MM.1S (cell line): ENCODE results near the gene DIP2C.
"Not testable (repeated sequence)": the region's sequence is repeated elsewhere in the genome, so short reads cannot be mapped to it uniquely, and the experiment has no call there.

ENCODE experiments used
- DNase-seq: peaks from one replicate; pipeline ENCODE4 v3.0.0-alpha.2; 2015
- H2AFZ ChIP-seq: fragments of 300-600 bp; sonication (generic); 2 replicates; pipeline ENCODE4 v1.6.0; 2016; ENCODE audit warnings: antibody characterized with exemption, low read length
- H3F3A ChIP-seq: fragments of 300-600 bp; sonication (generic); 2 replicates; pipeline ENCODE4 v1.6.1; 2016; ENCODE audit warnings: mild to moderate bottlenecking, antibody characterized with exemption, low read length, moderate library complexity, mixed read lengths; ENCODE audit not compliant: insufficient read depth
- H3K27ac ChIP-seq: fragments of 300-600 bp; sonication (generic); 2 replicates; pipeline ENCODE4 v1.5.1; 2016; ENCODE audit warnings: mild to moderate bottlenecking, low read length
- H3K27me3 ChIP-seq: fragments of 300-600 bp; sonication (generic); replicated peaks from 2 replicates; pipeline ENCODE4 v1.6.0; 2016; ENCODE audit warnings: low read length; ENCODE audit not compliant: insufficient read depth
- H3K36me3 ChIP-seq: fragments of 300-600 bp; sonication (generic); replicated peaks from 2 replicates; pipeline ENCODE4 v1.6.1; 2016; ENCODE audit warnings: mild to moderate bottlenecking, low read length, mixed read lengths; ENCODE audit not compliant: insufficient read depth
- H3K4me1 ChIP-seq: fragments of 300-600 bp; sonication (generic); 2 replicates; pipeline ENCODE4 v1.6.1; 2016; ENCODE audit warnings: low read length, mixed read lengths
- H3K4me2 ChIP-seq: fragments of 300-600 bp; sonication (generic); 2 replicates; pipeline ENCODE4 v1.6.0; 2016; ENCODE audit warnings: low read depth, low read length
- H3K4me3 ChIP-seq: fragments of 300-600 bp; sonication (generic); 2 replicates; pipeline ENCODE4 v1.5.1; 2016; ENCODE audit warnings: low read length, mixed read lengths
- H3K79me2 ChIP-seq: fragments of 300-600 bp; sonication (generic); 2 replicates; pipeline ENCODE4 v1.6.1; 2016; ENCODE audit warnings: mixed run types, low read length, mixed read lengths
- H3K9ac ChIP-seq: fragments of 300-600 bp; sonication (generic); 2 replicates; pipeline ENCODE4 v1.6.1; 2016; ENCODE audit warnings: low read length, mixed read lengths
- H3K9me2 ChIP-seq: fragments of 300-600 bp; sonication (generic); replicated peaks from 2 replicates; pipeline ENCODE4 v1.6.1; 2016; ENCODE audit warnings: mild to moderate bottlenecking, low read length, mixed read lengths; ENCODE audit not compliant: insufficient read depth
- H3K9me3 ChIP-seq: fragments of 300-600 bp; sonication (generic); replicated peaks from 2 replicates; pipeline ENCODE4 v1.6.1; 2016; ENCODE audit warnings: mild to moderate bottlenecking, low read length, mixed read lengths; ENCODE audit not compliant: insufficient read depth
- H4K20me1 ChIP-seq: fragments of 300-600 bp; sonication (generic); 2 replicates; pipeline ENCODE4 v1.6.1; 2016; ENCODE audit warnings: mild to moderate bottlenecking, low read length, moderate library complexity, mixed read lengths; ENCODE audit not compliant: insufficient read depth
- CTCF ChIP-seq: fragments of 300-600 bp; sonication (generic); IDR thresholded peaks from 2 replicates; pipeline ENCODE4 v1.5.1; 2016; ENCODE audit warnings: antibody characterized with exemption, low read length, mixed read lengths
- EZH2 ChIP-seq: fragments of 300-600 bp; sonication (generic); optimal IDR thresholded peaks from 2 replicates; pipeline ENCODE3; 2017; ENCODE audit warnings: low read depth, mild to moderate bottlenecking, antibody characterized with exemption, low read length, mixed read lengths
- EZH2phosphoT487 ChIP-seq: fragments of 300-600 bp; sonication (generic); IDR thresholded peaks from 2 replicates; pipeline ENCODE4 v1.6.1; 2018; ENCODE audit warnings: antibody characterized with exemption, low read length

Gene DIP2C

GRCh38 chr10:649445-649797 is 40.0 kb downstream of the DIP2C start:
- no peak for TF ChIP-seq CTCF
- no peak for TF ChIP-seq EZH2
- TF ChIP-seq EZH2phosphoT487: no peak
- no peaks in the 10 kb centered on the region for H3K4me1 ChIP-seq
- no peaks in the 10 kb centered on the region for H4K20me1 ChIP-seq
- H2AFZ ChIP-seq: no peak overlapping the region
- H3K27me3 ChIP-seq: no peaks in the 10 kb centered on the region
- no peak overlapping the region for H3K4me3 ChIP-seq
- H3K4me2 ChIP-seq: no peak overlapping the region
- H3K27ac ChIP-seq: no peak overlapping the region
- H3K36me3 ChIP-seq: no peaks in the 10 kb centered on the region
- H3K9me2 ChIP-seq: no peaks in the 10 kb centered on the region
- H3K9me3 ChIP-seq: no peaks in the 10 kb centered on the region
- H3F3A ChIP-seq: no peaks in the 10 kb centered on the region
- no peaks in the 10 kb centered on the region for H3K79me2 ChIP-seq
- DNase-seq: no peak
- no peak overlapping the region for H3K9ac ChIP-seq

- H3K4me1 ChIP-seq, H3K79me2 ChIP-seq, H3K27me3 ChIP-seq, H3K9ac ChIP-seq, H3F3A ChIP-seq, H4K20me1 ChIP-seq, H3K4me3 ChIP-seq, H3K27ac ChIP-seq, H3K4me2 ChIP-seq, H3K9me3 ChIP-seq, H3K36me3 ChIP-seq, H3K9me2 ChIP-seq, DNase-seq, H2AFZ ChIP-seq: not testable (repeated sequence)
These were observed 42.4 kb downstream of the DIP2C start for GRCh38 chr10:647019-647418.

GRCh38 chr10:646118-646524 is 43.3 kb downstream of the DIP2C start:
- H3K79me2 ChIP-seq: no peaks in the 10 kb centered on the region
- no peak overlapping the region for H2AFZ ChIP-seq
- H3F3A ChIP-seq: no peaks in the 10 kb centered on the region
- H3K36me3 ChIP-seq: no peaks in the 10 kb centered on the region
- no peaks in the 10 kb centered on the region for H3K9me2 ChIP-seq
- no peak for DNase-seq
- no peaks in the 10 kb centered on the region for H3K4me1 ChIP-seq
- no peaks in the 10 kb centered on the region for H3K9me3 ChIP-seq
- H3K27ac ChIP-seq: no peak overlapping the region
- no peak for TF ChIP-seq EZH2
- no peak for TF ChIP-seq EZH2phosphoT487
- no peak for TF ChIP-seq CTCF
- no peaks in the 10 kb centered on the region for H3K27me3 ChIP-seq
- H3K4me2 ChIP-seq: no peak overlapping the region
- no peaks in the 10 kb centered on the region for H4K20me1 ChIP-seq
- H3K4me3 ChIP-seq: no peak overlapping the region
- H3K9ac ChIP-seq: no peak overlapping the region

GRCh38 chr10:644943-645334 is 44.5 kb downstream of the DIP2C start:
- Histone ChIP-seq H3K9me2 (no peaks in the 10 kb centered on the region), H4K20me1 (no peaks in the 10 kb centered on the region), H3K27me3 (no peaks in the 10 kb centered on the region), H3K9me3 (no peaks in the 10 kb centered on the region), H3F3A (no peaks in the 10 kb centered on the region), H3K36me3 (no peaks in the 10 kb centered on the region), H3K4me3 (no peak overlapping the region), H3K79me2 (no peaks in the 10 kb centered on the region), H3K9ac (no peak overlapping the region), H3K4me2 (no peak overlapping the region), H2AFZ (no peak overlapping the region), H3K4me1 (no peaks in the 10 kb centered on the region), H3K27ac (no peak overlapping the region)
- no peak for DNase-seq
- TF ChIP-seq EZH2phosphoT487 (no peak), EZH2 (no peak), CTCF (no peak)
